HEK293T (cell line): ENCODE data around the gene CCDC69.

Source experiments
- CTCF ChIA-PET: fragments of 350-600 bp; formaldehyde crosslinking; extraction: SDS; loops from one replicate; lab custom pipeline; 2021; ENCODE audit warnings: antibody characterized with exemption, inconsistent platforms; lab: Yijun Ruan, JAX
- POLR2A ChIA-PET: fragments of 350-600 bp; formaldehyde crosslinking; extraction: SDS; loops from one replicate; lab custom pipeline; 2020; ENCODE audit warnings: antibody characterized with exemption, inconsistent platforms; lab: Yijun Ruan, JAX
- DNase-seq: peaks from one replicate; pipeline ENCODE4 v3.0.0; 2012; ENCODE audit warnings: mixed read lengths; ENCODE audit errors: extremely low spot score
- ARNT ChIP-seq: fragments of 450-650 bp; IDR thresholded peaks from 2 replicates; pipeline ENCODE4 v1.6.1; 2017; ENCODE audit warnings: mild to moderate bottlenecking
- BHLHE40 ChIP-seq: fragments of 450-650 bp; IDR thresholded peaks from 2 replicates; pipeline ENCODE4 v1.6.1; 2016; ENCODE audit warnings: mild to moderate bottlenecking, moderate library complexity, borderline replicate concordance
- CTBP1 ChIP-seq: fragments of 450-650 bp; IDR thresholded peaks from 2 replicates; pipeline ENCODE4 v1.6.1; 2016; ENCODE audit warnings: borderline replicate concordance
- ELF4 ChIP-seq: fragments of 450-650 bp; IDR thresholded peaks from 2 replicates; pipeline ENCODE4 v1.6.1; 2017; ENCODE audit warnings: antibody characterized with exemption
- FOXA1 ChIP-seq: fragments of 450-650 bp; IDR thresholded peaks from 2 replicates; pipeline ENCODE4 v1.6.1; 2016; ENCODE audit warnings: mild to moderate bottlenecking
- FOXK2 ChIP-seq: fragments of 450-650 bp; IDR thresholded peaks from 2 replicates; pipeline ENCODE4 v1.6.1; 2016; ENCODE audit warnings: mild to moderate bottlenecking
- FOXM1 ChIP-seq: fragments of 450-650 bp; IDR thresholded peaks from 2 replicates; pipeline ENCODE4 v1.6.1; 2017; ENCODE audit warnings: mild to moderate bottlenecking, borderline replicate concordance
- HDGF ChIP-seq: fragments of 450-650 bp; IDR thresholded peaks from 2 replicates; pipeline ENCODE4 v1.6.1; 2017; ENCODE audit warnings: antibody characterized with exemption, borderline replicate concordance
- L3MBTL2 ChIP-seq: fragments of 450-650 bp; conservative IDR thresholded peaks from 2 replicates; pipeline ENCODE4 v1.6.1; 2016; ENCODE audit warnings: mild to moderate bottlenecking
- LEF1 ChIP-seq: fragments of 450-650 bp; IDR thresholded peaks from 2 replicates; pipeline ENCODE4 v1.6.1; 2017; ENCODE audit warnings: mild to moderate bottlenecking, borderline replicate concordance
- NFRKB ChIP-seq: fragments of 450-650 bp; IDR thresholded peaks from 2 replicates; pipeline ENCODE4 v1.6.1; 2016; ENCODE audit warnings: mild to moderate bottlenecking, moderate library complexity
- SP1 ChIP-seq: fragments of 450-650 bp; IDR thresholded peaks from 2 replicates; pipeline ENCODE4 v1.6.1; 2017
- SUZ12 ChIP-seq: fragments of 450-650 bp; IDR thresholded peaks from 2 replicates; pipeline ENCODE4 v1.6.1; 2016; ENCODE audit warnings: mild to moderate bottlenecking
- TARDBP ChIP-seq: fragments of 450-650 bp; IDR thresholded peaks from 2 replicates; pipeline ENCODE4 v1.6.1; 2016
- ZNF384 ChIP-seq: fragments of 450-650 bp; IDR thresholded peaks from 2 replicates; pipeline ENCODE4 v1.6.1; 2016
- TF ChIP-seq, protein P1 (sequence below): fragments of 450-650 bp; IDR thresholded peaks from 2 replicates; pipeline ENCODE4 v1.6.1; 2016

Gene CCDC69

DNA sequence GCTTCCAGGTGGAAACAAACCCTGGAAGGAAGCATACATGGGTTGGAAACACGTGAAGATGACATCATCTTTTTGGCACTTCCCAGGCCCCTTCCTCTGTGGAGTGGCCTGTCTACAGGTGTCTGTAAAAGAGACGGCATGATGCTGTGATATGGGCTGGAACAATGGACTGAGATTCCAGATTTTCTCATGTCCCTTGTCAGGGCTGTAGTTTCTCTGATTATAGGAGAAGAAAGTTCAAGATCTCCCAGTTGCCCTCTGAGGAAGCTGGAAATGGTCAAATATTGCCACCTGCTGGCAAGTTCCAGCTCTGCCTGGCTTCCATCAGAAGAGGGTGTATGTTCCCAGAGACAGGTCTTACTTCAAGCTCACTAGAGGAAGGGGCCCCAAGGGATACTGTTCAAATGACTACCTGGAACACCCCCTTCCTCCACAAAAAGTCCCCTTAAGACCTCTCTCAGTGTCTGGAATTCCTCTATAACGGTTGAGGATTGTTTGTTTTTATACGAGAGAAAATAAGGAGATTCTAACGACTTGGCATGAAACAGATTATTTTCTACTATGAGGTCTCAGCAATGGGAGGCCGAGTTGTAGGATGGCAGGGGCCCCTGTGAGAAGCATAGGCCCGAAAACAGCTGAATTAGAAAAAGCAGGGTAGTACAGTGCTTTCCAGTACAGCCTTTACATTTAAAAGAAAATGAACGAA, 59.1 kb downstream of the CCDC69 start:
- TF ChIP-seq HDGF = no peak
- no peak for TF ChIP-seq BHLHE40
- TF ChIP-seq FOXA1 = no peak
- POLR2A ChIA-PET = interaction anchor here (0.6 to 0.7 kb wide), 2 partner anchors 35 to 39 kb away, joined by 3 to 4 read pairs; no protein-coding TSS in a partner anchor
- peak; percentile 73 for DNase-seq
- CTCF ChIA-PET = interaction anchor here (0.5 to 4.0 kb wide), 14 partner anchors 12 to 1208 kb away, joined by 3 to 91 read pairs (median 4); partner anchors contain the start of gene CCDC69

DNA sequence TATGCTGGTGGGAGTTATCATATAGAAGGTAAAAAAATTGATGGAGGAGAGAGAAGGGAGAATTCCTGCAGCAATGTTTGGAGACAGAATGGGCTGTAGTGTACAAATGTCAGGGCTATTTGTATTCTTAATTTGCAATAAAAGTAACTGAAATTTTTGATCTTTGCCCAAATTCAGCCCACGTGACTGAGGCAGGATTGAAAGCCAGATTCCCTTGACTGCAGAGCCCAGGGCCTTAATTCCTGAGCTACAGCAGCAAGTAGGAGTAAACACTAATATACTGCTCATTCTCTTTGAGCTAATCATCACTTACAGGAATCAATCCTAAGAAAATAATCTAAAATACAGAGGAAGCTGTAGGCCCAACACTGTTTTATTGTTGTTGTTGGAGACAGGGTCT, 61.1 kb downstream of the CCDC69 start:
- no peak for DNase-seq
- TF ChIP-seq LEF1 = no peak
- TF ChIP-seq ZNF384 = no peak
- no peak for TF ChIP-seq BHLHE40
- no peak for TF ChIP-seq L3MBTL2
- no peak for TF ChIP-seq HDGF
- TF ChIP-seq ARNT = no peak
- TF ChIP-seq SP1 = no peak
- TF ChIP-seq NFRKB = no peak
- no peak for TF ChIP-seq FOXM1
- TF ChIP-seq SUZ12 = no peak
- TF ChIP-seq CTBP1 = no peak
- no peak for TF ChIP-seq TARDBP
- POLR2A ChIA-PET = interaction anchor here (1.3 kb wide), 1 partner anchor 13 kb away, joined by 4 read pairs; no protein-coding TSS in a partner anchor
- CTCF ChIA-PET = interaction anchor here (2.2 to 3.9 kb wide), 2 partner anchors 36 to 111 kb away, joined by 5 to 91 read pairs; no protein-coding TSS in a partner anchor

DNA sequence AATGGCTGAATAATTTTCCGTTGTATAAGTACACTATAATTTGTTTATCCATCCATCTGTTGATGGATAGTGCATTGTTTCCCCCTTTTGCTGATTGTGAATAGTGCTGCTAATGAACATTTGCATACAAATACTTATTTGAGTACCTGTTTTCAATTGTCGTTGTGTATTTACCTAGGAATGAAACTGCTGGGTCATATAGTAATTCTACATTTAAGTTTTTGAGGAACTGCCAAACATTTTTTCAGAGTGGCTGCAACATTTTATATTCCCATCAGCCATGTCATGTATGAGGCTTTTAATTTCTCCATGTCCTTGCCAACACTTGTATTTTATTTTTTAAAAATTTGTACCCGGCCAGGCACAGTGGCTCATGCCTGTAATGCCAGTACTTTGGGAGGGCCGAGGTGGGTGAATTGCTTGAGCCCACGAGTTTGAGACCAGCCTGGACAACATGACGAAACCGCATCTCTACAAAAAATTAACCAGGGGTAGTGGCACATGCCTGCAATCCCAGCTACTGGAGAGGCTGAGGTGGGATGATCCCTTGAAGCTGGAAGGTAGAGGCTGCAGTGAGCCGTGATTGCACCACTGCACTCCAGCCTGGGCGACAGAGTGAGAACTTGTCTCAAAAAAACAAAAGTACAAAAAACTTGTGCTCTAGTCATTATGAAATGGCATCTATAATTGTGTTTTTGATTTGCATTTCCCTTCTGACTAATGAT, 64.1 kb downstream of the CCDC69 start:
- ChIA-PET CTCF (interaction anchor here (0.6 kb wide), 1 partner anchor 79 kb away, joined by 7 read pairs; no protein-coding TSS in a partner anchor), POLR2A (no interaction called here)
- TF ChIP-seq FOXM1 (no peak), NFRKB (no peak), SUZ12 (no peak), ZNF384 (no peak), LEF1 (no peak), FOXK2 (no peak), ELF4 (no peak), FOXA1 (no peak), L3MBTL2 (no peak), CTBP1 (no peak), HDGF (no peak), BHLHE40 (no peak), TARDBP (no peak), SP1 (no peak), ARNT (no peak)
- TF ChIP-seq, protein P1, sequence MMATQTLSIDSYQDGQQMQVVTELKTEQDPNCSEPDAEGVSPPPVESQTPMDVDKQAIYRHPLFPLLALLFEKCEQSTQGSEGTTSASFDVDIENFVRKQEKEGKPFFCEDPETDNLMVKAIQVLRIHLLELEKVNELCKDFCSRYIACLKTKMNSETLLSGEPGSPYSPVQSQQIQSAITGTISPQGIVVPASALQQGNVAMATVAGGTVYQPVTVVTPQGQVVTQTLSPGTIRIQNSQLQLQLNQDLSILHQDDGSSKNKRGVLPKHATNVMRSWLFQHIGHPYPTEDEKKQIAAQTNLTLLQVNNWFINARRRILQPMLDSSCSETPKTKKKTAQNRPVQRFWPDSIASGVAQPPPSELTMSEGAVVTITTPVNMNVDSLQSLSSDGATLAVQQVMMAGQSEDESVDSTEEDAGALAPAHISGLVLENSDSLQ = no peak
- no peak for DNase-seq

DNA sequence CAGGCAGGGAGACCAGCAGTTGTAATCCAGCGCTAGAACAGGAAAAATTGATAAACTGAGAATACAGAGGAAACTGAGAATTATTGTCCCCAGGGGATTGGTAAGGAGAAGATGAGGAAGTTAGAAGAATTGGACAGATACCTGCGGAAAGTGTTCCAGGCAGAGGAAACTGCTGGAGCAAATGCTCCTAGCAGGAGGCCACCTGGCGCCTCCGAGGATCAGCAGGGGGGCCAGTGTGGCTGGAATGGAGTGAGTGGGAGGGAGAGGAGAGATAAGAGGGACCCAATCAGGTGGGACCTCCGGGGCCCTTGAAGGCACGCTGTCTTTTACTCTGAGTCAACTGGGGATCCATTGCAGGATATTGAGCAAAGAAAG, 65.6 kb downstream of the CCDC69 start:
- ChIA-PET POLR2A (interaction anchor here (1.0 to 1.9 kb wide), 11 partner anchors 10 to 156 kb away, joined by 3 to 8 read pairs (median 4); partner anchors contain the start of gene GM2A), CTCF (interaction anchor here (1.1 to 1.5 kb wide), 2 partner anchors 32 to 107 kb away, joined by 3 to 11 read pairs; no protein-coding TSS in a partner anchor)
- TF ChIP-seq, protein P1 = no peak
- no peak for TF ChIP-seq BHLHE40
- TF ChIP-seq ZNF384 = no peak
- no peak for TF ChIP-seq FOXK2
- no peak for DNase-seq

DNA sequence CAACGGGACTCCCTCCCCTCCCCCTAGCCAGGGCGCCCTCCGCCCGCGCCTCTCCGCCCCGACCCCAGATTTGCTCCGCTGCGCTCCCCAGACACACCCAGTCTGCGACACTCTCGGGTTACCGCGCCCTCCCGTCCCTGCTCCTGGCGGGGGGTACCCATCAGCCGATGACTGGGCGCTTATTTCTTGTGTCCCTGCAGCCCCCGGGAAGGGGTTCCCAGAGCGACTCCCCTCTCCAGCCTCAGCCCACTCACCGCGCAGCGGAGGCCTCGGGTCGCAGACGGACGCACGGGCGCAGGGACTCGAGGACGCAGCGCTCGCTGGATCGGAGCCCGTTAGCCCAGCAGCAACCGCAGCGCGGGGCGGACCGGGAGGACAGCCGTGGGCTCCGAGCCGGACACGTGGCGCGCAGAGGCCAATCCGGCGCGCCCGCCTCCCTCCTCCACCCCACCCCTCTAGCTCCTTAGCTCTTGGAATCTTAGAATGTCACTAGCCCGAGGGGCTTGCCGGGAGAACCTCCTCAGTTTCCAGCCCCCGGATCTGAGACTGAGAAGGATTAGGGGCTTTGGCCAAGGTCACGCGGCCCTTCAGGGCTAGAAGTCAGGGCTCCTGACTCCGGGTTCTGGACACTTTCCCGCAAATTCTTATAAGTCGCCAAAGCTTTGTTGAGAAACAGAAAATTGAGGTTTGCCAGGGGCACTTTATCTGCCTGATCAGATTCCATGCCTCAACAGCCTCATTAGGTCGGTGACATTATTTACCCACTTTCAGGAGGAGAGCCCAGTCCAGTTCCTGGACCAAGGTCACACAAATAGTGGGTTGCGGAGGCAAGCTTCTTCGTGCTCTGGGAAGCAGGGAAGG, 66.2 kb downstream of the CCDC69 start, which contains the start of gene ANXA6:
TSS of gene ANXA6 (minus strand) at position 354 of the 861 bp plus-strand sequence. CDS start 9,878 bp downstream, outside the sequence.
- DNase-seq = peak; percentile 88
- ChIA-PET CTCF (interaction anchor here (0.6 to 1.5 kb wide), 5 partner anchors 31 to 495 kb away, joined by 3 to 11 read pairs (median 3); no protein-coding TSS in a partner anchor), POLR2A (interaction anchor here (0.9 to 1.9 kb wide), 13 partner anchors 9 to 457 kb away, joined by 3 to 8 read pairs (median 4); partner anchors contain the start of genes GM2A and RBM22)
- TF ChIP-seq FOXA1 = no peak
- TF ChIP-seq L3MBTL2 = peak; percentile 80
